HG02588 (cell line): ENCODE measurements around the gene PILRA.
"Not testable (repeated sequence)": the region's sequence is repeated elsewhere in the genome, so short reads cannot be mapped to it uniquely, and the experiment has no call there.

Experiments used
- ATAC-seq: cut with Tn5 transposase; IDR thresholded peaks from one replicate; pipeline ENCODE4 v1.9.1; 2021; ENCODE audit warnings: mild to moderate bottlenecking, moderate library complexity; ENCODE audit not compliant: unreplicated experiment

Gene PILRA

DNA sequence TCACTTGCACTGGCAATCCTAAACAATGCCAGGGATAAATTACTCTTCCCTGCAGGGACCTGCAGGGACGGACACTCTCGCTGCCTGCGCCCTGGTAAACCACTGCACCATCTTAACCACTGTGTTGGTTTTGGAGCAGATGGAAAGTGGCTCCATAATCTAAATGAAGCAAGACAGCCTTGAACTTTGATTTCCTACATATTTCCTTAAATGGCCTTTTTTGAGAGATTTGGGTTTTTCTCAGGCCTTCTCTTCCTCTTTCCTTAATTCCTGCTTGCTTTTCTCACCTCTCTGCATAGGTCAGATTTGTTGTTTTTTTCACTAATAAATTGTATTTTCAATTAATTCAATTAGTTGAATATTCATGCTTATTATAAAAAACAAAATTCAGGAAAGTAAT lies 2.8 kb downstream of the PILRA start:
- no peak for ATAC-seq

DNA sequence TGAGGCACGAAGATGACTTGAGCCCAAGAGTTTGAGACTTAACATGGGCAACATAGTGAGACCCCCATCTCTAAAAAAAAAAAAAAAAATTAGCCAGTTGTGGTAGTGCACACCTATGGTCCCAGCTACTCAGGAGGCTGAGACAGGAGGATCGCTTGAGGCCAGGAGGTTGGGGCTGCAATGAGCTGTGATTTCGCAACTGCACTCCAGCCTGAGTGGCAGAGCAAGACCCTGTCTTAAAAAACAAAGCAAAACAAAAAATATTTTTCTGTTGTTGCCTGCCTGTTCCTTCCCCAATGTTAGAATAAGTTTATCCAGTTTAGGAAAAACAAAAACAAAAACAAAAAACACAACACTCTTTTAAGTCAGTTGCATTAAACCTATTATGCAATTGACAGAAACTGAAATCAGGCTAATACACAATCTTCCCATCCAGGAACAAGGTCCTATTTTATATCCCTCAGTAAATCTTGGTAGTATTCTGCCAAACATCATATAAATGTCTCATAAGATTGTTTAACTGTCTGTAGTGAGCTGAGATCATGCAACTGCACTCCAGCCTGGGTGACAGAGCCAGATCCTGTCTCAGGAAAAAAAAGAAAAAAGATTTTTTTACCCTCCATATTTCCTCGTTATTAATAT lies 4.9 kb downstream of the PILRA start:
- ATAC-seq, result no peak

DNA sequence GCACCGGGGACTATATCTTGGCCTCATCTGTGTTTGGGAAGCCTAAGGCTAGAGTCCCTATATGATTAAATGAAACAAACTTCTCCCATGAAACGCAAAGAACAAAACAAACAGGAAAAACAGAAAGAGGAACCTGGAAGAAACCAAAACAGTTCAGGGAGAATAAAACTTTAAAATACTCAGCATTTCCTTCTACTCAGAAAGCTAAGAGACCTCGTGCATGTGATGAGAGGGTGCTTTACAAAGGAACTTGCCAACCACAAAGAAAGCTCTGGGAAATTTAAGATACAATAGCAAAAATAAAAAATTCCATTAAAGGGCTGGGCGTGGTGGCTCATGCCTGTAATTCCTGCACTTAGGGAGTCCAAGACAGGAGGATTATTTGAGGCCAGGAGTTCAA lies 6.9 kb downstream of the PILRA start:
- no peak for ATAC-seq

DNA sequence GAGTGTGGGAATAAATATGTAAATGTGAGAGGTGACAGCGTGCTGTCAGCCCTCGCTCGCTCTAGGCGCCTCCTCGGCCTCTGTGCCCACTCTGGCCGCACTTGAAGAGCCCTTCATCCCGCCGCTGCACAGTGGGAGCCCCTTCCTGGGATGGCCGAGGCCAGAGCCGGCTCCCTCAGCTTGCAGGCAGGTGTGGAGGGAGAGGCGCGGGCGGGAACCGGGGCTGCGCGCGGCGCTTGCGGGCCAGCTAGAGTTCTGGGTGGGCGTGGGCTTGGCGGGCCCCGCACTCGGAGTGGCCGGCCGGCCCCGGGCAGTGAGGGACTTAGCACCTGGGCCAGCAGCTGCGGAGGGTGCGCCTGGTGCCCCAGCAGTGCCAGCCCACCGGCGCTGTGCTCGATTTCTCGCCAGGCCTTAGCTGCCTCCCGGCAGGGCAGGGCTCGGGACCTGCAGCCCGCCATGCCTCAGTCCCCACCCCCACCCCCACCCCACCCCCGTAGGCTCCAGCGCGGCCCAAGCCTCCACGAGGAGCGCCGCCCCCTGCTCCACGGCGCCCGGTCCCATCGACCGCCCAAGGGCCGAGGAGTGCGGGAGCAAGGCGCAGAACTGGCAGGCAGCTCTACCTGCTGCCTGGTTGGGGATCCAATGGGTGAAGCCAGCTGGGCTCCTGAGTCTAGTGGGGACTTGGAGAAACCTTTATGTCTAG lies 8.4 kb downstream of the PILRA start:
- ATAC-seq, result not testable (repeated sequence)

DNA sequence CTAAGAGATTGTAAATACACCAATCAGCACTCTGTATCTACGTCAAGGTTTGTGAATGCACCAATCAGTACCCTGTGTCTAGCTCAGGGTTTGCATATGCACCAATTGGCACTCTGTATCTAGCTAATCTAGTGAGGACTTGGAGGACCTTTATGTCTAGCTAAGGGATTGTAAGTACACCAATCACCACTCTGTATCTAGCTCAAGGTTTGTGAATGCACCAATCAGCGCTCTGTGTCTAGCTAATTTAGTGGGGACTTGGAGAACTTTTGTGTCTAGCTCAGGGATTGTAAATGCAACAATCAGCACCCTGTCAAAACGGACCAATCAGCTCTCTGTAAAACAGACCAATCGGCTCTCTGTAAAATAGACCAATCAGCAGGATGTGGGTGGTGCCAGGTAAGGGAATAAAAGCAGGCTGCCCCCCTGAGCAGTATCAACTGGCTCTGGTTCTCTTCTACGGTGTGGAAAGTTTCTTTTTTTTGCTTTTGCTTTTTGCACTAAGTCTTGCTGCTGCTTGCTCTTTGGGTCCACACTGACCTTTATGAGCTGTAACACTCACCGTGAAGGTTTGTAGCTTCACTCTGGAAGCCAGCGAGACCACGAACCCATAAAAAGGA lies 9.1 kb downstream of the PILRA start:
- ATAC-seq, result not testable (repeated sequence)

DNA sequence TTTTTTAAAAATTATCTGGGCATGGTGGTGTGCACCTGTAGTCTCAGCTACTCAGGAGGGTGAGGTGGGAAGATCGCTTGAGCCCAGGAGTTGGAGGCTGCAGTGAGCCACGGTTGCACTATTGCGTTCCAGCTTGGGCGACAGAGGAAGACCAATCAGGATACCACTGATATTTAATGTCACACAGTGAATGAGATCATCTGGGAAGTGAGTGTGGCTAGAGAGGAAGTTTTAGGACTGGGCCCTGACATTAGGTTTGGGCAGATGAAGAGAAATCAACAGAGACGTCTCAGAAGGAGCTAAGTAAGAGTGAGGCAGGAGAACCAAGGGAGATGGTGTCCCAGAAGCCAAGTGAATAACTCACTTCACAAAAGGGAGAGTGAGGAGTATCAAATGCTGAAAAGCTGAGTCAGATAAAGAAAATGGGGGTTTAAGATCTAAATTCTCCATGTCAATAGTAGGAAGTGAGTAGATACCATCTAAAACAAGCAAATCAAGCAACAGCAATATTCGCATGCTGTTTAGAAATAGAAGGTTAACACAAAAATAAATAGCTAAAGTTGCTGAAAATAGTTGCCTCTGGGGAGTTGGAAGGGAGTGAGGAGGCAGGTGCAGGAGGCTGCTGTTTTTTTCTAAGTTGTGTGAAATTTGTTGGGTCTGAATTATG lies 11.5 kb downstream of the PILRA start:
- no peak for ATAC-seq

DNA sequence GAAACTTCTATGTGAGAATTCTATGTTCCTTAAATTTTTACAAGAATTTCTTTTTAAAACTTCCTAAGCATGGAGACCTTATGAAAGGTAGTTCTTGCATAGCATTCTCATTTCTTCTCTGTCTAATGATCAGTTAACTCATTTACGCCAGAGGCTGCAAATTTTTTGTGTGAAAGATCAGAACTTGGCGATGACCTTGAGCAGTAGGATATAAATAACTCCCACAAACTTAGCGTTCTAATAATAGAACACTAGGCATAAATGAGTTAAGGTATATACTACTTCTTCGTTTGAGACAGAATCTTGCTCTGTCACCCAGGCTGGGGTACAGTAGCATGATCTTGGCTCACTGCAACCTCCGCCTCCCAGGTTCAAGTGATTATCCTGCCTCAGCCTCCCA lies 13.7 kb downstream of the PILRA start:
- ATAC-seq, result no peak

DNA sequence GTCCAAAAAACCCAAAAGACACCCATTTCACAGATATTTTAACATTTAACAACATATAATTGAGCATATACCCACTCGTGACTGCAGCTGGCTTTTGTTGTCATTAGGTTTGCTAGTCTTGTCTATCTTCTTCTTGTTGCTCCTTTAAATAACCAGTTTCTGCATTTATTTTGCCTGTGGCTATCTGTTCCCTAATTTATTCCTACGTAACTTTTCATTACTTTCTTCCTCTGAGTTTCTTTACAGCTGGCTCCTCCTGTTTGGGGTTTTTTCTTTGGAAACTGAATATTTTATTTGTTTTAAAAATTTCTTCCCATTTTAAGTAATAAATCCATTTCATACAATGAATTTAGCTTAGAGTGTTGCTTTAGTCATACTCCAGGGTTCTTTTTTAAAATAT lies 14.4 kb downstream of the PILRA start:
- no peak for ATAC-seq

DNA sequence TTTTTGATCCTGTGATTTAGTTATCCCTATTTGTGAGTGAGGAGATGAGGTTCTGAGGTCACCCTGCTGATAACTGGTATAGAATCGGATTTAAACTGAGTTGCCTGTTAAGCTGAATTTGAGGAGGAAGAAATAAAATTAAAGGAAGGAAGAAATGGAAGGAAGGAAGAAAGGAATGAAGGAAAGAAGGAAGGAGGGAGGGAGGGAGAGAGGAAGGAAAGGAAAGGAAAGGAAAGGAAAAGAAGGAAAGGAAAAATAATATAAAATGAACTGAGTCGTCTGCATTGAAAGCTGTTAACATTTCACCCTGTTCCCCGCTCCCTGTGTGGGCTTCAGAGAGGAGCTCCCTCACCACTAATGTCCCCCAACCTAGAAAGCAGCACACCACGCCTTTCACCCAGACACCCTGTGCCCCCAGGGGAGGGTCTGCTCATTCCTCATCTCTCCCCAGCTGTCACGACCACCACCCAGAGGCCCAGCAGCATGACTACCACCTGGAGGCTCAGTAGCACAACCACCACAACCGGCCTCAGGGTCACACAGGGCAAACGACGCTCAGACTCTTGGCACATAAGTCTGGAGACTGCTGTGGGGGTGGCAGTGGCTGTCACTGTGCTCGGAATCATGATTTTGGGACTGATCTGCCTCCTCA lies 16.3 kb downstream of the PILRA start:
- no peak for ATAC-seq

DNA sequence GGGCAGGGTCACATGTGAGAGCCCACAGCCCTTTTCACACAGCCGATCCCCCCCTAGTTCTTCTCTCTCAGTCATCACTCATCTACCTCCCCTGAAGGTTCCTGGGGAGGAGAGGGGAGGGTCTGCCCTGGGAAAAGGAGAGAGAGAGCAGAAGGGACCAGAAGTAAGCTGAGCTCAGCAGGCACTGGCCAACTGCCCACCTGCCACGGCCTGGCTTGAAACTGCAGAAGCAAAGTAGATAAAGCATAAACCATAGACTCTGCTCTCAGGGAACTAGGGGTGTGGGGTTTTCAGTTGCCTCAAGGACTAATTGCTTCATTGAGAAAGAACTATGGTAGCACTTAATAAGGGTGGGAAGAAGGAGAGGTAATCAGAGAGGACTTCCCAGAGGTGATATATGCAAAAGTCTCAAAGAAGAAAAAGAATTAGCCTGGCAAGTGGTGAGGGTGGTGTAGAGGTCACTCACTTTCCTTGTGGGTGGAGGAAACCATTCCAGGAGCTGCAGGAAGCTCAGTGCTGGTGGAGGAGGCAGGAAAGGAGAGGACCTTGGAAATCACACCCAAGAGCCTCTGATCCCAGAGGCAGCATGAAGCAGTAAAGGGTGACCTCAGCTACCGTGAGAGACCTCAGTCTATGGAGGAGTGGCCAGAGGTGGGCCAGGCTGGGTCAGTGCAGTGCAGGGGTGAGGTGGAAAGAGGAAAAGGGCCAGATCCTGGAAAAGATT lies 17.2 kb downstream of the PILRA start:
- no peak for ATAC-seq

DNA sequence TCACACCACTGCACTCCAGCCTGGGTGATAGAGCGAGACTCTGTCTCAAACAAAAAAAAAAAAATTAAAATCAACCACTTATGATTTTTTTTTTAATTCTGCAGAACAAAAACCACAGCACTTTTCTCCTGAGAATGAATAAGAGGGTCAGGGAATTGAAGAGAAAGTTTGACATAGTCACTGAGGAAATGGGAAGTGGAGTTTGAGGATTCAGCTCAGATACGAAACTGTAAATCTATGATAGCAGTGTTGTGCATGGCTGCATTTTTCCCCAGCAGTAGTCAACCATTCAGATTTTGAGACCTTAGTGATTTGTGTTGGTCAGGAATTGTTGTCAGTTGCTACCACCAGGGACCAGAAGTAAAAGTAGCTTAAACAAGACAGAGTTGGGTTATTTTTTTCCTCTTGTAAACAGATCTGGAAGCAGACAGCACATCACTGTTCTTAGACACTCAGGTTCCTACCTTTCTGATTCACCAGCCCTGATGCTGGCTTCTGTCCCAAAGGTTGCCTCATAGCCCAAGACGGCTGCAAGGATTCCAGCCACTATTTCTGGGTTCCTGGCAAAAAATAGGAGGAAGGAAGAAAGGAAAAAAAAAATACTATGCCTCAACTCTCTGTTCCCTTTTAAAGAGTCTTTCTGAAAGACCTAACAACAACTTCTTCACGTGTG lies 20.1 kb downstream of the PILRA start:
- no peak for ATAC-seq

DNA sequence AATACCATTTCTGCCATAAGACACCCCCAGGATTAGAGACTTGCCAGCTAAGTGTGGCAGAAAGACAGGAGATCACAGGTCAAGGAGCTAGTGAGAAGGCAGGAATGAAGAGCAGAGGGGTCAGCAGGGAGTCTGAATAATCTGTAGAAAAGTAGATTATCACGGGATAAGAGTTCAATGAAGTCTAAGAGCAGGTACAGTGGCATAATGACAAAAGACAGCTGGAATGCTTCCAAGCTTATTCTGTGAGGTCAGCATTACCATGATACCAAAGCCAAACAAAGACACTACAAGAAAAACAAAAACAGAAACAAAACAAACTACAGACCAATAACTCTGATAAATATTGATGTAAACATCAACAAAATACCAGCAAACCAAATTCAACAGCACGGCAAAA lies 20.8 kb downstream of the PILRA start:
- ATAC-seq, result no peak

DNA sequence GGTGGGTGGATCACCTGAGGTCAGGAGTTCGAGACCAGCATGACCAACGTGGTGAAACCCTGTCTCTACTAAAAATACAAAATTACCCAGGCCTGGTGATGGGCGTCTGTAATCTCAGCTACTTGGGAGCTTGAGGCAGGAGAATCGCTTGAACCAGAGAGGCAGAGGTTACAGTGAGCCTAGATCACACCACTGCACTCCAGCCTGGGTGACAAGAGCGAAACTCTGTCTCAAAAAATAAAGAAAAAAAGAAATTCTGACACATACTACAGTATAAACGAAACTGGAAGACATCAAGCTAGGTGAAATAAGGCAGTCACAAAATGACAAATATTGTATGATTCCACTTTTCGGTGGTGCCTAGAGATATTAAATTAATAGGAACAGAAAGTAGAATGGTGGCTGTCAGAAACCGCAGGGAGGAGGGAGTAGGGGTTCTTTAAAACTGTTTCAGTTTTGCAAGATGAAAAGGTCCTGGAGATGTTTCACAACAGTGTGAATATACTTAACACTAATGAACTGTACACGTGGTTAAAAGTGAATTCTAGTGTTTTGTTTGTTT lies 23.2 kb downstream of the PILRA start:
- peak; percentile 84 for ATAC-seq

DNA sequence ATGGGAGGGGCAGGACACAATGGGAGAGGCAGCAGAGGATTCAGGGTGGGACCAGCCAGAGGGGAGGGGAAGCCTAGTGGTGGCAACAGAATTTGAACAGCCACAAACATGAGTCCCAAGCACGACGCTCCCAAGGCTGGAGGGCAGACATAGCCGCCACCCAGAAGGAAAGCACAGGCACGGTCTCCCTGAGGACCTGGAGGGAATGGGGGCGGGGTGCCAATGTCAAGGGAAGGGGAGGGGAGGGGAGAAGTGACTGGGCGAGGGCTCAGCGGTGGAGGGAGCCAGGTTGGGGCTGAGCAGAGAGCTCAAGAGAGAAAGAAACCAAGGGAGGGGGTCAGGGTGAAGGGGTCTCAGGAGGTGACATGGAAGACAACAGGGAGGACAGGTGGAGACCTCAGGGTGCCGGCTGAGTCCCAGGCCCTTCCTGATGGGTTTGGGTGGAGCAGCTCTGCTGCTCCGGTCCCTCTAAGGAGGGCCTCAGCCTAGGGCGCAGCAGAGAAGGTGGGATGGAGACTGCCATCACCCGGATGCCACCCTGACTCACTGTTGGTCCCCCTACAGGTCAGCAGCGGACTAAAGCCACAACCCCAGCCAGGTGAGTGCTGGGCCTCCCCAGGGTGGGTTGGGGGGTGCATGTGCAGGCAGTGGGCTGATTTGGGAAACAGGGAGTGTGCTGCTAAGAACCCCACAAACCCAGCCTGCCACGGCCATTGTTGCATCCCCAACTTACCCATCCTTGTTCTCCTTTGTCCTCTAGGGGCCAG lies 24.2 kb downstream of the PILRA start:
- no peak for ATAC-seq

DNA sequence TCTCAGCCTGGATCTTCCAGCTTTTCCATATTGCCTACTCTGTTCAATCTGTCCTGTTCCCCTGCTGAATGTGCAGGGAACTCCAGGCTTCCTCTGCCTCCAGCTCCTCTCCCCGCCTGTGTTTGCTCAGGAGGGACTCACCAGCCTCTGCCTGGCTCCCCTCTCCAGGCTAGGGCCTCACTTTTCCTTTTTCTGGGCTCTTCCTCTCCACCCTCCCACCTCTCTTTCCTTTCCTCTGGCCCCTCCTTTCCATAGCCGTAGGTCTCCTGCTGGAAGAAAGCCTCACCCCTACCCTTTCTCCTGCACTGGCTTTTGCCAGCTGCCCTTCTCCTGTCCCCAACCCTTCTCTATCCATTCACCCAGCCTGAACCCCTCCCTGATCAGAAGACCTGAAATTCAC lies 25.0 kb downstream of the PILRA start:
- ATAC-seq, result no peak

DNA sequence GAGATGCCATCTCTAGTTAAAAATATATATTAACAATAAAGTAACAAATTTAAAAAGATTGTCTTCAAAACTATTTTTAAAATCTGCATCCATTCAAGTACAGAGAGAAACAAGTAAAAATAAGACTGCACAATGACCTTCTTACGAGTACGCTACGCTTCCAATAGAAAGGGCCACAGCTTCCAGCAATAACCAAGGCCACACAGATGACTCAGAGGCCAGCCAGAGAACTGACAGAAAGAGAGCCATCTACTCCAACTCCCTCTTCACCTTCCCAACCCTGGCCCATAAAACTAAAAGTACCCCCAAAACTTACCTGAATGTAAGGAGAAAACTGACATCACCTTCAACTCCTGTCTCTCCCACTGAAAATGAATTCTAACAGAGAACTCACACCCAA lies 26.8 kb downstream of the PILRA start:
- no peak for ATAC-seq

DNA sequence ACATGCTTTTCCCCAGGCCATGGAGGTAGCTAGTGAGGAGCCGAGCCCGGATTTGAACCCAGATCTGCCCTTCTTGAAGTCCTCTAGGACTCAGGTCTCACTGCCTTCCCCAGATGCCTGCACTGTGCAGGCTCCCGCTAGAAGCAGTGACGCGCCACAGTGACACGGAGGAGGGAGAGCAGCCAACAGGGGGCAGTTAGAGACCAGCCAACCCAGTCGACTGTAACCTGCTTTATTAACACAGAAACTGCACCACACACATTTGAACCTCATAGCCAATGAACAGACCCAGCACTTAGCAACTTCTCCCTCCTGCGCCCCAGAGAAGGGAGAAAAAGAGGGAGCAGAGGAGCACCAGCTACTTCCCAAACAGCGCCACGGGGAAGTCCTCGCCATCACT lies 27.4 kb downstream of the PILRA start:
- no peak for ATAC-seq

DNA sequence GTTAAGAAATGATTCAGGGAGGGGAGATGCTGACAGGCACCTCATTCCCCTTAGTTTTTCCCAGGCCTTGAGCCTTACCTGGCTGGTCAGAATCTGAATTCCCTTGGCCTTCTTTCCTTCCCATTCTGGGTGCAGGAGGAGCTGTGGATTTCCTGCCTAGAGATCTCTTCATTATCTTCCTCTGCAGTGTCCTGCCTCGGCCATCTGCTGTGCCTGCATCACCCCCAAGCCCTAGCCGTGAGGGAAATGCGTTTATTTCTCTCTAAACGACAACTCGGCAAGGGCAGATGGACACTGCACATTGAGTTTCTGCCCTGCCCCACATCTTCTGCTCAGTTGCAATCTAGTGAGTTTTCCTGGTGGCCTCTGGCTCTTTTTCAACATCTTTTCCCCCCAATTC lies 28.5 kb downstream of the PILRA start:
- no peak for ATAC-seq

DNA sequence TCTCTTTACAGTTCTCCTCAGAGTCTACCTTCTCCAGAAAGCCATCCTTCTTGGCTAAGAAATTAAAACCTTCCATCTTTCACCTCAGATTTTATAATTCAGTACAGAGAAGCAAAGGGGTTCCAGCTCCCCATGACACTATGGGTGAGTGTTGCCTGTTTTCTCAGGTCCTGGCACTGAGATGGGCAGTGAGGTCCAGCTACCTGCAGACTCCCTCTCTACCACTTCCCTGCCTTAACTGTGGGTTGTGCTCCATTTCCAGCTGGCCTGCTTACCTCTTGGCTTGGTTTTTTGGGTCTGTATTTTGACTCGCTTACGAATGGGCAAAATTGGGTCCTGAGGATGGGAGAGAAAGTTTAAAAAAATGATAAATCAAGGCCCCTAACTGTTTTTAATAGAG lies 29.0 kb downstream of the PILRA start:
- ATAC-seq, result no peak
